ENCODE results near the gene NAA20. TPM values are rescaled to one million over a fixed set of nuclear protein-coding genes. Genes with fewer than 3 reads are reported as not detected.

Gene NAA20
- total and polyA plus RNA-seq, 2 donors from 2014 or later = 72.8 to 104 TPM

DNA sequence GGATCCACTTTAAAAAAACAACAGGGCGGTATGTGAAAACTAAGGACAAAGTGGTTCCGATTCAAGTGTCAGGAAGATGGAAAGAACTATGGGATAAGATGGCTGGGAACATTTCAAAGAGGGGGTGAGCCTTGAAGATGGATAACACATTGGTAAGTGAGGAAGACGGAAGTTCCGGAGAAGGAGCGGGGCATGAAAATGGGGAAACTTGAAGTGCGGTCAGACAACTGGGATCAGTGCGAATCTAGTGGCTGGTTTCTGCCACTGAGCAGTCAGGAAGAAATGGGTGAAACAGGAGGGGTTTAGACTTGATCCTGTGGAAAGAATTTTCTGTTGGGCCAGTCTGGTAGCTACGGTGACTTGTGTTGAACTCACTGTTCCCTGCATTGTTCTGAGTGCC is 1.2 kb downstream of the NAA20 start:
- FAIRE-seq (no peak), DNase-seq (no peak)
- Histone ChIP-seq H3K4me1 (ENCODE audit: control insufficient read depth in 2 of 3, insufficient read depth in 2 of 3, low read depth in 1 of 3, low read length in 3 of 3) (peaks cover 0 to 18% (median 11%) of the 10 kb centered on the region in 3 donors), H3K4me3 (ENCODE audit: low read length in 3 of 3) (peak overlapping the region; percentile 84 to 92 (median 89)), H3K27ac (ENCODE audit: low read depth in 2 of 2, low read length in 2 of 2) (no peak overlapping the region), H3K9ac (ENCODE audit: low read length in 3 of 3) (peak overlapping the region in 1 of 3 donors; percentile 87), H3K36me3 (ENCODE audit: control insufficient read depth in 2 of 3, insufficient read depth in 3 of 3, low read length in 3 of 3) (peaks cover 0 to 1% (median under 1%) of the 10 kb centered on the region in 3 donors), H3K27me3 (ENCODE audit: control insufficient read depth, insufficient read depth, low read length) (no peaks in the 10 kb centered on the region), H3K9me3 (ENCODE audit: control insufficient read depth in 2 of 3, insufficient read depth in 1 of 3, low read length in 3 of 3) (no peaks in the 10 kb centered on the region)
- TF ChIP-seq, protein P1, sequence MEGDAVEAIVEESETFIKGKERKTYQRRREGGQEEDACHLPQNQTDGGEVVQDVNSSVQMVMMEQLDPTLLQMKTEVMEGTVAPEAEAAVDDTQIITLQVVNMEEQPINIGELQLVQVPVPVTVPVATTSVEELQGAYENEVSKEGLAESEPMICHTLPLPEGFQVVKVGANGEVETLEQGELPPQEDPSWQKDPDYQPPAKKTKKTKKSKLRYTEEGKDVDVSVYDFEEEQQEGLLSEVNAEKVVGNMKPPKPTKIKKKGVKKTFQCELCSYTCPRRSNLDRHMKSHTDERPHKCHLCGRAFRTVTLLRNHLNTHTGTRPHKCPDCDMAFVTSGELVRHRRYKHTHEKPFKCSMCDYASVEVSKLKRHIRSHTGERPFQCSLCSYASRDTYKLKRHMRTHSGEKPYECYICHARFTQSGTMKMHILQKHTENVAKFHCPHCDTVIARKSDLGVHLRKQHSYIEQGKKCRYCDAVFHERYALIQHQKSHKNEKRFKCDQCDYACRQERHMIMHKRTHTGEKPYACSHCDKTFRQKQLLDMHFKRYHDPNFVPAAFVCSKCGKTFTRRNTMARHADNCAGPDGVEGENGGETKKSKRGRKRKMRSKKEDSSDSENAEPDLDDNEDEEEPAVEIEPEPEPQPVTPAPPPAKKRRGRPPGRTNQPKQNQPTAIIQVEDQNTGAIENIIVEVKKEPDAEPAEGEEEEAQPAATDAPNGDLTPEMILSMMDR (IDR thresholded peaks at IDR 0.05; ENCODE audit: borderline replicate concordance, extremely low read depth, insufficient read depth) = no peak
- intact Hi-C loops (cut with DNase I) = no loop called here

DNA sequence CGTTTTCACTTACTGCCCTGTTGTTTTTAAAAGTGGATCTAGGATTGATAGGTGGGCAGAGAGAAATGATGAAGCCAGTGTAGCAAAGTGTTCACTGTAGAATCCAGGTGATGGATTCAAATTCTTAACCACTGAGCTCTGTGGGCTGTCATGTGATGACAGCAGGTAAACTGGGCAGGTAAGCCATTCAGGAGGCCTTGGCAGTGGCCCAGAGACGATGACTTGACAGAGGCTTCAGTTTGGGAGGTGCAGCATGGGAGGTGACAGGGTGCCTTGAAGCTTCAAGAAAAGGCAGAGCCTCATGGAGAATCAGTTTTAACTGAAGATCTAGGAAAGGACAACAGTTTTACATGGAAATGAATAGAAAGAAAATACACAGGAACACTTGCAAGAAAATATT is 2.0 kb downstream of the NAA20 start:
- Histone ChIP-seq H3K36me3 (ENCODE audit: control insufficient read depth in 2 of 3, insufficient read depth in 3 of 3, low read length in 3 of 3) (peaks cover 0 to 5% (median 2%) of the 10 kb centered on the region in 3 donors), H3K4me1 (ENCODE audit: control insufficient read depth in 2 of 3, insufficient read depth in 2 of 3, low read depth in 1 of 3, low read length in 3 of 3) (peaks cover 0 to 18% (median 11%) of the 10 kb centered on the region in 3 donors), H3K9me3 (ENCODE audit: control insufficient read depth in 2 of 3, insufficient read depth in 1 of 3, low read length in 3 of 3) (no peaks in the 10 kb centered on the region), H3K4me3 (ENCODE audit: low read length in 3 of 3) (peak overlapping the region in 1 of 3 donors; percentile 92), H3K27me3 (ENCODE audit: control insufficient read depth, insufficient read depth, low read length) (no peaks in the 10 kb centered on the region), H3K9ac (ENCODE audit: low read length in 3 of 3) (peak overlapping the region in 2 of 3 donors; percentile 33 to 87), H3K27ac (ENCODE audit: low read depth in 2 of 2, low read length in 2 of 2) (no peak overlapping the region)
- TF ChIP-seq, protein P1 (IDR thresholded peaks at IDR 0.05; ENCODE audit: borderline replicate concordance, extremely low read depth, insufficient read depth) = no peak
- FAIRE-seq = no peak
- DNase-seq = no peak
- intact Hi-C loops (cut with DNase I) = no loop called here

DNA sequence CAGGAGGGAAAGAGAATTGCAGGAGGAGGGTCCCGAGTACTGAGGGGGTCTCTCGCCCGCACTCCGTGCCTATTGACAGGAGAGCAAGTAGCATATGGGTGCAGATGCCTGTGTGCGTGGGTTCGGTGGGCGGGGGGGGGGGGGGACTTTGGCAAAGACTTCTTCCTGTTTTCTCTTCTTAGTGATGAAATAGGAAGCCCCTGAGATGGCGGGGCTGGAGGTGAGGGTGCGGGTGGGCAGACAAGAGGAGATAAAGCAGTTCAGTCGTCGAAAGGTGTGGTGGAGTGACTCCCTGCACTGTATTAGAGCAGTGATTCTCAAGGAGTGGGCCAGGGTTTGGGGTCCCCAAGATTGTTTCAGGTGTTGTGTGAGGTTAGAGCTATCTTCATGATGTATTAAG is 3.7 kb downstream of the NAA20 start:
- no peak overlapping the region for H3K4me3 ChIP-seq (ENCODE audit: low read length in 3 of 3)
- DNase-seq (no peak), FAIRE-seq (no peak)
- H3K9me3 ChIP-seq (ENCODE audit: control insufficient read depth in 2 of 3, insufficient read depth in 1 of 3, low read length in 3 of 3) = no peaks in the 10 kb centered on the region
- H3K36me3 ChIP-seq (ENCODE audit: control insufficient read depth in 2 of 3, insufficient read depth in 3 of 3, low read length in 3 of 3) = peaks cover 0 to 5% (median 2%) of the 10 kb centered on the region in 3 donors
- no peak overlapping the region for H3K9ac ChIP-seq (ENCODE audit: low read length in 3 of 3)
- H3K27ac ChIP-seq (ENCODE audit: low read depth in 2 of 2, low read length in 2 of 2) = no peak overlapping the region
- H3K27me3 ChIP-seq (ENCODE audit: control insufficient read depth, insufficient read depth, low read length) = no peaks in the 10 kb centered on the region
- TF ChIP-seq, protein P1 (IDR thresholded peaks at IDR 0.05; ENCODE audit: borderline replicate concordance, extremely low read depth, insufficient read depth) = no peak
- peaks cover 0 to 18% (median 11%) of the 10 kb centered on the region in 3 donors for H3K4me1 ChIP-seq (ENCODE audit: control insufficient read depth in 2 of 3, insufficient read depth in 2 of 3, low read depth in 1 of 3, low read length in 3 of 3)
- intact Hi-C loops (cut with DNase I) = no loop called here

DNA sequence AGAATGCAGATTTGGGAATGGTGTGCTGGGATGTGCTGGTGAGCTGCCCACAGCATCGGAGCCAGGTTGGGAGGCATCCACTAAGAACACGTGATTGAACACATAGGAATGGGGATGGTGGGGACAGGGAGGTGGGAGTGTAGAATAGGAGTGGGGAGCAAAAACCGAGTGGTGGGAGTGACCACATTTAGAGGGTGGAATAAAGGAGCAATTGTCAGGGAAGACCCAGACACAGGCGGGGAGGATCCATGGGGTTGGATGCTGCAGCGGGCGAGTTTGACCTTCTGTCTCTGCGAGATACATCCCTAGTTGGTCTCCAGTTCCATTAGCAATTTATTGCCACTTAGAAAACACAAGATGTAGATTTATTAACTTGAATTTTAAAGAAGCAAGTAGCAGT is 4.7 kb downstream of the NAA20 start:
- FAIRE-seq = no peak
- no peak overlapping the region for H3K4me3 ChIP-seq (ENCODE audit: low read length in 3 of 3)
- TF ChIP-seq, protein P1 (IDR thresholded peaks at IDR 0.05; ENCODE audit: borderline replicate concordance, extremely low read depth, insufficient read depth) = no peak
- H3K9ac ChIP-seq (ENCODE audit: low read length in 3 of 3) = no peak overlapping the region
- no peaks in the 10 kb centered on the region for H3K9me3 ChIP-seq (ENCODE audit: control insufficient read depth in 2 of 3, insufficient read depth in 1 of 3, low read length in 3 of 3)
- peaks cover 0 to 5% (median 2%) of the 10 kb centered on the region in 3 donors for H3K36me3 ChIP-seq (ENCODE audit: control insufficient read depth in 2 of 3, insufficient read depth in 3 of 3, low read length in 3 of 3)
- peaks cover 0 to 18% (median 11%) of the 10 kb centered on the region in 3 donors for H3K4me1 ChIP-seq (ENCODE audit: control insufficient read depth in 2 of 3, insufficient read depth in 2 of 3, low read depth in 1 of 3, low read length in 3 of 3)
- DNase-seq = no peak
- intact Hi-C loops (cut with DNase I) = no loop called here
- H3K27me3 ChIP-seq (ENCODE audit: control insufficient read depth, insufficient read depth, low read length) = no peaks in the 10 kb centered on the region
- H3K27ac ChIP-seq (ENCODE audit: low read depth in 2 of 2, low read length in 2 of 2) = no peak overlapping the region

Data from kidney (tissue), 14 donors.